GM12878 (cell line): ENCODE data around the gene MYADM.

Experiments used
- BCL11A ChIP-seq: IDR thresholded peaks from 2 replicates; pipeline ENCODE4 v1.6.1; 2011; ENCODE audit warnings: low read depth, low read length
- CBX5 ChIP-seq: sonication (generic); IDR thresholded peaks from 2 replicates; pipeline ENCODE4 v1.6.1; 2016; ENCODE audit warnings: low read depth, moderate library complexity, mild to moderate bottlenecking, inconsistent platforms
- EP300 ChIP-seq, 2 experiments: fragments of 150-350 bp in 1 of 2; IDR thresholded peaks; 2 replicates each; pipeline ENCODE4 v1.6.1; 2011 to 2012; ENCODE audit warnings: low read depth in 2 of 2, low read length in 2 of 2, borderline replicate concordance in 1 of 2, improper control_type of control experiment in 1 of 2, inconsistent platforms in 1 of 2; ENCODE audit not compliant: control insufficient read depth in 1 of 2
- ESRRA ChIP-seq: IDR thresholded peaks from 2 replicates; pipeline ENCODE4 v1.6.1; 2012; ENCODE audit warnings: mild to moderate bottlenecking, low read length, improper control_type of control experiment
- PAX8 ChIP-seq: fragments of 450-650 bp; IDR thresholded peaks from 2 replicates; pipeline ENCODE4 v1.6.1; 2017; ENCODE audit warnings: mild to moderate bottlenecking, moderate library complexity
- POLR2AphosphoS5 ChIP-seq: IDR thresholded peaks from 2 replicates; pipeline ENCODE4 v1.6.1; 2011; ENCODE audit warnings: mild to moderate bottlenecking, low read length, inconsistent platforms
- SMAD1 ChIP-seq: fragments of 450-650 bp; IDR thresholded peaks from 2 replicates; pipeline ENCODE4 v1.6.1; 2018; ENCODE audit warnings: mild to moderate bottlenecking, low read depth; ENCODE audit not compliant: partially characterized antibody
- SRF ChIP-seq, 2 experiments: IDR thresholded peaks; 2 replicates each; pipeline ENCODE4 v1.6.1; 2011; ENCODE audit warnings: low read depth in 2 of 2, low read length in 2 of 2, mild to moderate bottlenecking in 1 of 2, moderate library complexity in 1 of 2
- ZSCAN29 ChIP-seq: fragments of 450-650 bp; IDR thresholded peaks from 2 replicates; pipeline ENCODE4 v1.6.1; 2017; ENCODE audit warnings: mild to moderate bottlenecking, moderate library complexity
- TF ChIP-seq, protein P1 (sequence below), 3 experiments: IDR thresholded peaks in 2 of 3; conservative IDR thresholded peaks in 1 of 3; 2 replicates each; pipeline ENCODE4 v1.5.1; 2011; ENCODE audit warnings: low read depth in 3 of 3, low read length in 3 of 3, mild to moderate bottlenecking in 3 of 3, control low read depth in 2 of 3, moderate library complexity in 2 of 3, inconsistent platforms in 1 of 3, mixed read lengths in 1 of 3; ENCODE audit not compliant: control insufficient read depth in 2 of 3, insufficient read depth in 1 of 3; ENCODE audit errors: extremely low read depth in 1 of 3
- TF ChIP-seq, protein P2 (sequence below): IDR thresholded peaks from 2 replicates; pipeline ENCODE4 v1.6.1; 2011; ENCODE audit warnings: low read depth, low read length, improper control_type of control experiment, borderline replicate concordance

DNA sequence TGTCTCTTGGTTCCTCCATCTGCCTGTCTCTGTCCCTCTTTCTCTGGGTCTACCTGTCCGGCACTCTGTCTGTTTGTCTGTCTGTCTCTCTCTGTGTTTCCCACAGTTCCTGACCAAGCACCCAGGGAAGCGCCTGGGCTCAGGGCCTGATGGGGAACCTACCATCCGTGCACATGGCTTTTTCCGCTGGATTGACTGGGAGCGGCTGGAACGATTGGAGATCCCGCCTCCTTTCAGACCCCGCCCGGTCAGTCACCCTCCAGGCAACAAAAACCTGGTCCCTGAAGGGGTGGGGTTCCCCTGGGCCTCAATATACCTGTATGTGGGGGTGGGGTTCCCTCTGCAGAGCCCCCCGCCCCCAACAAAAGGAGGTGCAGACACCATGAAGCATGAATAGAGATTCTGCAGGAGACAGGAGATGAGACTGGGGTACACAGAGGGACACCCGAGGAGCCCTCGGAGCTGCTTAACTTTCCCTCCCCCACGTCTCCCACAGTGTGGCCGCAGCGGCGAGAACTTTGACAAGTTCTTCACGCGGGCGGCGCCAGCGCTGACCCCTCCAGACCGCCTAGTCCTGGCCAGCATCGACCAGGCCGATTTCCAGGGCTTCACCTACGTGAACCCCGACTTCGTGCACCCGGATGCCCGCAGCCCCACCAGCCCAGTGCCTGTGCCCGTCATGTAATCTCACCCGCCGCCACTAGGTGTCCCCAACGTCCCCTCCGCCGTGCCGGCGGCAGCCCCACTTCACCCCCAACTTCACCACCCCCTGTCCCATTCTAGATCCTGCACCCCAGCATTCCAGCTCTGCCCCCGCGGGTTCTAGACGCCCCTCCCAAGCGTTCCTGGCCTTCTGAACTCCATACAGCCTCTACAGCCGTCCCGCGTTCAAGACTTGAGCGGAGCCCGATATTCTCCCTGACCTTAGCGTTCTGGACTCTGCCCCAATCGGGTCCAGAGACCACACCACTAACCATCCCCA lies 38.8 kb downstream of the MYADM start:
- no peak for TF ChIP-seq ZSCAN29
- no peak for TF ChIP-seq BCL11A
- TF ChIP-seq, protein P1, sequence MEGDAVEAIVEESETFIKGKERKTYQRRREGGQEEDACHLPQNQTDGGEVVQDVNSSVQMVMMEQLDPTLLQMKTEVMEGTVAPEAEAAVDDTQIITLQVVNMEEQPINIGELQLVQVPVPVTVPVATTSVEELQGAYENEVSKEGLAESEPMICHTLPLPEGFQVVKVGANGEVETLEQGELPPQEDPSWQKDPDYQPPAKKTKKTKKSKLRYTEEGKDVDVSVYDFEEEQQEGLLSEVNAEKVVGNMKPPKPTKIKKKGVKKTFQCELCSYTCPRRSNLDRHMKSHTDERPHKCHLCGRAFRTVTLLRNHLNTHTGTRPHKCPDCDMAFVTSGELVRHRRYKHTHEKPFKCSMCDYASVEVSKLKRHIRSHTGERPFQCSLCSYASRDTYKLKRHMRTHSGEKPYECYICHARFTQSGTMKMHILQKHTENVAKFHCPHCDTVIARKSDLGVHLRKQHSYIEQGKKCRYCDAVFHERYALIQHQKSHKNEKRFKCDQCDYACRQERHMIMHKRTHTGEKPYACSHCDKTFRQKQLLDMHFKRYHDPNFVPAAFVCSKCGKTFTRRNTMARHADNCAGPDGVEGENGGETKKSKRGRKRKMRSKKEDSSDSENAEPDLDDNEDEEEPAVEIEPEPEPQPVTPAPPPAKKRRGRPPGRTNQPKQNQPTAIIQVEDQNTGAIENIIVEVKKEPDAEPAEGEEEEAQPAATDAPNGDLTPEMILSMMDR (IDR thresholded peaks at IDR 0.05 in 2 of 3, conservative IDR thresholded peaks at IDR 0.05 in 1 of 3; ENCODE audit: control insufficient read depth in 2 of 3, extremely low read depth in 1 of 3, insufficient read depth in 1 of 3, low read depth in 3 of 3, low read length in 3 of 3), result peak; percentile 35 to 69 (median 44); a peak in 5 of 6 replicates
- TF ChIP-seq, protein P2, sequence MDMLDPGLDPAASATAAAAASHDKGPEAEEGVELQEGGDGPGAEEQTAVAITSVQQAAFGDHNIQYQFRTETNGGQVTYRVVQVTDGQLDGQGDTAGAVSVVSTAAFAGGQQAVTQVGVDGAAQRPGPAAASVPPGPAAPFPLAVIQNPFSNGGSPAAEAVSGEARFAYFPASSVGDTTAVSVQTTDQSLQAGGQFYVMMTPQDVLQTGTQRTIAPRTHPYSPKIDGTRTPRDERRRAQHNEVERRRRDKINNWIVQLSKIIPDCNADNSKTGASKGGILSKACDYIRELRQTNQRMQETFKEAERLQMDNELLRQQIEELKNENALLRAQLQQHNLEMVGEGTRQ, result no peak
- TF ChIP-seq ESRRA, result no peak
- no peak for TF ChIP-seq SMAD1
- TF ChIP-seq SRF (IDR thresholded peaks at IDR 0.05; ENCODE audit: low read depth in 2 of 2, low read length in 2 of 2), result no peak
- TF ChIP-seq EP300 (IDR thresholded peaks at IDR 0.05; ENCODE audit: borderline replicate concordance in 1 of 2, control insufficient read depth in 1 of 2, low read depth in 2 of 2, low read length in 2 of 2), result no peak
- no peak for TF ChIP-seq CBX5
- TF ChIP-seq POLR2AphosphoS5, result no peak
- no peak for TF ChIP-seq PAX8
